ENCODE results near the gene RGS3.

- TF ChIP-seq MLX (CRISPR knock-in tag; IDR thresholded peaks at IDR 0.05) = no peak
- no peak for TF ChIP-seq CTCF (IDR thresholded peaks at IDR 0.05)
- no peak for TF ChIP-seq TEAD4 (CRISPR knock-in tag; IDR thresholded peaks at IDR 0.05)
- TF ChIP-seq MXD4 (CRISPR knock-in tag; IDR thresholded peaks at IDR 0.05; ENCODE audit: borderline replicate concordance) = no peak
- TF ChIP-seq STAT6 (CRISPR knock-in tag; conservative IDR thresholded peaks at IDR 0.05; ENCODE audit: low read depth) = no peak
- TF ChIP-seq KAT7 (CRISPR knock-in tag; IDR thresholded peaks at IDR 0.05; ENCODE audit: borderline replicate concordance) = 0 out of 2 replicates have a peak, but pooled peaks have one; percentile 43
Observed at GRCh38 chr9:113593682-113594281, 130.3 kb downstream of the RGS3 start.
